GM21390 (cell line): ENCODE results near the gene ACOX3.
"Not testable (repeated sequence)": the region's sequence is repeated elsewhere in the genome, so short reads cannot be mapped to it uniquely, and the experiment has no call there.

Experiments
- ATAC-seq: cut with Tn5 transposase; IDR thresholded peaks from one replicate; pipeline ENCODE4 v1.9.1; 2021; ENCODE audit not compliant: unreplicated experiment

Gene ACOX3

DNA sequence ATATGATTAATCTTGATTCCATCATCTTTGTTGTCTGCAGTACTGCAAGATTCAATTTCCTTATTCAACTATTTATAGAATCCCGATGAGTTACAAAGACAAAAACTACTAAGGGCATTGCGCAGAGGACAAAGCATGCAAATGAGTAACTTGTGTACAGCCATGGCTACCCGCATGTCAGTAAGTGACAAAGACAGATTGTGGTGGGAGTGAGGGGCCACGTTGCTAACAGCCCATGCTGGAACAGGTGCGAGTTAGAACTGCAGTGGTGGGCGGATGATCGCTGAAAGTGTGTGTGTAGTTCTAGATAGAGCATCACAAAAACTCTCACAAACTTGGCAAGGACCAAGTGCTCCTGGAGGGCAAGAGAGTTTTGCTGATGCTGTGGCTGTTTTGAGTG lies 49.5 kb downstream of the ACOX3 start:
- ATAC-seq: no peak

GRCh38 chr4:8390577-8390976 lies 49.9 kb downstream of the ACOX3 start:
- no peak for ATAC-seq

DNA sequence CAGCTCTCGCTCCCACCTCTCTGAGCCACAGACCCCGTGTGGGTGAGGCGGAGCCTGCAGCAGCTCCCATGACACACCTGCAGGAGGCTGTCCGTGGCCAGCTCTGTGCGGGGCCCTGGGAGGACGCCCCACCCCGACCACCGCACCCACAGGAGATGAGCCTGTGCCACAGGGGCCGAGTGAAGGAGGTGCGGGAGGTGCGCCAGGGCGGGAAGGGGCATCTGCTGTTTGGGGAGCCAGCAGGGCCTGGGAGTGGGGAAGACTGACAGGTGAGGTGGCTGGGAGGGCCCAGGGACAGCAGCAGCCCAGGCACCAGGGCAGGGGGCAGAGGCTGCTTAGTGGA lies 52.0 kb downstream of the ACOX3 start:
- ATAC-seq: no peak

GRCh38 chr4:8387615-8388527 lies 52.7 kb downstream of the ACOX3 start:
- ATAC-seq: no peak

DNA sequence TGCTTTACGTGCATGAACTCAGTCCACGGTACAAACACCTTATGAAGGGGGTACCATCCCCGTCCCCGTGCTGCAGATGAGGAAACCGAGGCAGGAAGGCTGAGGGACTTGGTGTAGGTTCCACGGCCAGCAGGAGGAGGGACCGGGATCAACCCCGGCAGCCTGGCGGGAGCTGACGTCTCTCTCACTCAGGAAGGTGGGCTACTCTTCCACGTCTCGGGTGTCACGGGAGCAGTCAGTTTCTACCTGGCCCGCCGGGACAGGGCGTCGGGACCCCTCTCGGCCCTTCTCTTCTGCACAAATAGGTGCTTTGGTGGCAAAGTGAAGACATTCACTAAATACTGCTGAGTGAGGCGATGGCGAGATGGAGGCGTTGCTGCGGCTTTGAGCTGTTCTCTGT lies 53.3 kb downstream of the ACOX3 start:
- no peak for ATAC-seq

DNA sequence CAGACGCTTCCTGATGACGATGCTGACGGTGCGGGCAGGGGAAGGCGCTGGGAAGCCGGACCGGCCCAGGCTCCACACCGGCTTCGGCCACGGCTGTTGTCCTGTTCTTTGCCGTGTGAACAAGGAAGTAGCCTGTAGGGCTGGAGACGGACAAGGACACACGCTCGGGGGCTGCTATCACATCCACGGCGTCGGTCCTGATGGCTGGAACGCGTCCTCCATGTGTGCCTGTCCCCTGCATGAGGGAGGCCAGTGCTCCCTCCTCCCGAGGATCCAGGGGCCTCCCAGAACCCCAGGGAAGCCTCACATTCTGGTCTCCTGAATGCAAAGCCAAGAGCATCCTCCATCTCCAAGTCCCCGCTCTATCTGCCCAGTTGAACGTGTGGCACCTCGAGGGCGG lies 53.8 kb downstream of the ACOX3 start:
- no peak for ATAC-seq

- not testable (repeated sequence) for ATAC-seq
Observed at GRCh38 chr4:8386131-8386530, 54.4 kb downstream of the ACOX3 start.

GRCh38 chr4:8385611-8386010 lies 54.9 kb downstream of the ACOX3 start:
- no peak for ATAC-seq

- no peak for ATAC-seq
Observed at GRCh38 chr4:8385106-8385505, 55.4 kb downstream of the ACOX3 start.

- no peak for ATAC-seq
Observed at GRCh38 chr4:8384397-8385060, 56.0 kb downstream of the ACOX3 start.

GRCh38 chr4:8383451-8384160 lies 56.9 kb downstream of the ACOX3 start:
- ATAC-seq: no peak

DNA sequence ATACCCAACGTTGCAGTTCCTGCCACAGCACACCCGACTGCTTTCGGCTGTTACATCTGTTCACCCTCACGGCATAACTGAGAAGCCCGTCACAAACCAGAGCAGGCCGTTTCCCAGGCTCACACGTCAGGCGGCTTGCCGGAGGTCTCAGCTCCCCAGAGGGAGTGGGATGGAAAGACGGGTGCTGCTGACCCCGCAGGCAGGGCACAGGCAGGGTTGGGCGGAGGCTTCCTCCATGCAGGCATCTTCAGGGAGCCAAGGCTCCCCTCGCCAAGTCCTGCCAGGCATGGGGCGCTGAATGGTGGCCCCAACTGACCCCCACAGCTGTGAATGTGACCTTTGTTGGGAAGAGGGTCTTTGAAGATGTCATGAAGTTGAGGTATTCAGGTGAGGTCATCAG lies 57.5 kb downstream of the ACOX3 start:
- ATAC-seq: no peak

- no peak for ATAC-seq
Observed at GRCh38 chr4:8381814-8382581, 58.5 kb downstream of the ACOX3 start.

DNA sequence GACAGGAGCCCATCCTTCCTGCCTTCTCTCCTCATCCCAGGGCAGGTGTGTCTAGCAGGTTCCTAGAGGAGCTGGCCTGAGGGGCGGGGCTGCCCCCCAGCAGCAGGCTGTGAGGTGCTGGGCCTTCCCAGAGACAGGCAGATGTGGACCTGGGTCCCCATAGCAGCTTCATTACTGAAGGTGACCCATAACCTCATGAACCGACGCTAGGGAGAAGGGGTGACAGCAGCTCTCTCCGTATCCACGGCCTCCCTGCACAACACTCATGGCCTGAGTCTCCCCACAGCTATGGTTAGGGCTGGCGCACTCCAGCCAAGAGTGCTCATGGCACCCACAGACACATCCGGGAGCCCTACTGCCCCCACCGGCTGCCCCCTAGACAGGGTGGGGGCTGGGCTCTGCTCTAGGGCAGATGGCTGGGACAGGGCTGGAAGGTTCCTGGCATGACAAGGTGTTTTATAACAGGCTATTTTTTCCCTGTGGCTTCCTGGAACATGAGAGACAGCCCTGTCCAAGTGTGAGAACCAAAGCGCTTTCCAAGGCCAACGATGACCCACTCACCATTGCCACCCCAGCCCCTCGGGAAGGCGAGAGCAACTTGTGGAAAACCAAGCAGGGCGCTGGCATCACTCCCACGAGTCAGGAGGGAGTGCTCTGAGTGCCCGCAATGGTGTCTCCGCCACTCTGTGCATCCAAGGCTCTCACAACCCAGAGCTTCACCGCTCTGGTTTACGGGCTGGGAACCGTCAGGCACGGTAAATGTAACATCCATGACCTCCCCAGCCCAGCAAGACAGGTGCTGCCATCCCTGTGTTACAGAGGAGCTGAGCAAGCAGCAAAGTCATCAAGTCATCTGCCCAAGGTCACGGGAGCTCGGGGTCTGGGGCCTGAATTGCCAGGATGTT lies 59.8 kb downstream of the ACOX3 start:
- no peak for ATAC-seq

DNA sequence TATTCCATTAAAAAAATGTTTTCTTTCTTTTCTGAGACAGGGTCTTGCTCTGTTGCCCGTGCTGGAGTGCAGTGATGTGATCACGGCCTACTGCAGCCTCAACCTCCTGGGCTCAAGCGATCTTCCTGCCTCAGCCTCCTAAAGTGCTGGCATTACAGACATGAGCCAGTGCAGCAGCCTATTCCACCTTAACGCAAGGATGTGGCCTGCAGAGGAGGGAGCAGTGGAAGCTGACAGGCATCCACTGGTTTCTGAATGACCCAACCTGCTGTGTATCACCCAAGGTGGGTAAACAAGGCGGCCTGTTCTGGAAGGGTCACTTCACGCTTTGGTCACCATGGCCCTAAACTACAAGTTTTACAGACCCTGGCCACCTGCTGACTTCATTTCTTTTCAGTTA lies 60.8 kb downstream of the ACOX3 start:
- ATAC-seq: no peak

DNA sequence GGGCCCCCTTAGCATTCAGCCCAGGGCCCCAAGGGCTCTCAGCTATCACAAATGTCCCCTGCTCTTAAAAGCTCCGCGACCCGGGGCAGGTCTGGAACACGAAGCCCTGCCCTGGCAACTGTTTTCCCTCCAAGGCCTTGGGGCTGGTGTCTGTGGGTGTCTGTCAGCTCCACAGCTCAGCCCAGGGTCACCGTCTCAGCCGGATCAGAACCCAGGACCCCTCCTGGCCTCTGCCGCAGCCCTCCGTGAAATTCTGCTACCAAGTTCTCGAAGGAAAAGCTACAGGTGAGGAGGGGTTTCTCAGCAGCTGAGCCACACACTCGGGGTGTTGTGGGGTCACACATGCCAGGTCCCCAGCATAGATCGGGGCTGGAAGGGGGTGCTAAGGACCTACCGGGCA lies 61.2 kb downstream of the ACOX3 start:
- no peak for ATAC-seq

- no peak for ATAC-seq
Observed at GRCh38 chr4:8378776-8379175, 61.7 kb downstream of the ACOX3 start.

DNA sequence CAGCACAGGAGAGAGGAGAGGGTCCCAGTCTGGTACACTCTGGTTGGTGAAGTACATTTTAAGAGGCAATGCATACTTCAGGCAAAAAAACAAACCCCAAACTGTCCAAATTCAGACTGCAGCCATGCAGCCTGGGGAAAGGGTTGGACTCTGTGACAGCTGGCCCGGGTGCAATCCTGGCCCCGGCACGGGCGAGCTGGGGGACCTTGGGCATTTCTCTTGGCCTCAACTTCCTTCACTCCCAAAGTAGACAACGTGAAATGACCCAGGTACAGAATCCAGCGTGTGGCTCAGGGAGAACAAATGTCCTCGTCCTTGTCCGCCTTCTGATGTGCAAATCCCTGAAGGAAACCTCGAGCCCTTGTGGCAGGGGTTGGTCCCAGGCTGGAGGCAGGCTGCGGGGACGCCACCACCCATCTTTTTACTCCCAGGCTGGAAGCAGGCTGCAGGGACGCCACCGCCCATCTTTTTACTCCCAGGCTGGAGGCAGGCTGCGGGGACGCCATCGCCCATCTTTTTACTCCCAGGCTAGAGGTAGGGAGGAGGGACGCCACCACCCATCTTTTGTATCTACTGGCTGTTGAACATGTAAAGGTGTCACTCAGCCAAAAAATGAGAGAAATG lies 62.3 kb downstream of the ACOX3 start:
- no peak for ATAC-seq
